ENCODE data around the gene KRTAP4-1.

- TF ChIP-seq POLR2A (IDR thresholded peaks at IDR 0.05) (no peak), CTCF (IDR thresholded peaks at IDR 0.05) (no peak)
Measured at GRCh38 chr17:41230094-41230493, 45.4 kb upstream of the KRTAP4-1 start.
